NCI-H82 treated with DMSO at 0.1 percent for 48 hours (cell line): Measurements from ENCODE around the gene VKORC1.
"Not testable (repeated sequence)": the region's sequence is repeated elsewhere in the genome, so short reads cannot be mapped to it uniquely, and the experiment has no call there.

ENCODE experiments used
- DNase-seq: peaks from one replicate; lab custom pipeline; 2025; ENCODE audit not compliant: unreplicated experiment; lab: John Stamatoyannopoulos, UW

VKORC1 gene

DNA sequence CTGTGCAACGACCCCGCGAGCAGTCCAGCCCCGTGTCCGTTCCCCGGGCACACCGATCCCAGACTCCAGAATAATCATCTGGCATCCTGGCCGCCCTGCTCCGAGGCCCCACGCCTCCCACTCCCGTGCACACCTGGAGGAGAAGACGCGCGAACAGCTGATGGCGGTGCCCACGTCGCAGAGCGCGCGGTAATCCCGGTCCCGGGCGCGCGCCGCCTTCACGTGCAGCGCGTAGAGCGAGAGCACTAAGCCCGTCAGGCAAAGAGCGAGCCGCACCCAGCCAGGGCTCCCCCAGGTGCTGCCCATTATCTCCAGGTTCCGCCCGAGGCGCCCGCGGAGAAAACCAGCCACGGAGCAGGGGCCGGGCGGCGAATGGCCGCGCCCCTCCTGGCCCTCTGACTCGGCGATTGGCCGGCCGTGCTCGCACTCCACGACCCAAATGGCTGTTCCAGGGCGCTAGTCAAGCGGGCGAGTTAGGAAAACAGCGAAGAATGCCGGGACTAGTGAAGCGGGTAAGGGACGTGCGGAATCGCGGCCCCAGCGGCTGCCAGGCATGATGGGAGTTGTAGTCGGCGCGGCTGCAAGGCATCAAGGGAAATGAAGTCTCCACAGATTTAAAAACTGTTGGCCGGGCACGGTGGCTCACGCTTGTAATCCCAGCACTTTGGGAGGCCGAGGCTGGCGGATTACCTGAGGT, at the start of gene VKORC1:
Gene VKORC1 (minus strand): TSS at position 374 of the 697 bp plus-strand sequence. CDS start 68 bp downstream, at position 306.
- DNase-seq: peak; percentile 95

- DNase-seq: no peak
Observed at GRCh38 chr16:31143694-31144148, 49.1 kb upstream of the VKORC1 start.

GRCh38 chr16:31143011-31143693, 48.6 kb upstream of the VKORC1 start:
- no peak for DNase-seq

- DNase-seq: peak; percentile 95
Observed at GRCh38 chr16:31142109-31143010, 47.8 kb upstream of the VKORC1 start.

GRCh38 chr16:31141489-31142108, 47.0 kb upstream of the VKORC1 start:
- no peak for DNase-seq

DNA sequence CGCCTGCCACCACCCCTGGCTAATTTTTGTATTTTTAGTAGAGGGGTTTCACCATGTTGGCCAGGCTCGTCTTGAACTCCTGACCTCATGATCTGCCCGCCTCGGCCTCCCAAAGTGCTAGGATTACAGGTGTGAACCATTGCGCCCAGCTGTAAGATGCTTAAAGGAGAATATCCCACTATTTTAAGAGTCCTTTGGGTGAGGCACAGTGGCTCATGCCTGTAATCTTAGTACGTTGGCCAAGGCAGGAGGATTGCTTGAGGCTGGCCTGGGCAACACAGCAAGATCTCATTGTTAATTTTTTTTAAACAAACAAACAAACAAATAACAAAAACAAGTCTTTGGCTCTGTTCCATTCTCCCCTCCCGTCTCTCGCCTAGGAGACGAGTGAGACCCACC, 46.5 kb upstream of the VKORC1 start:
- not testable (repeated sequence) for DNase-seq

- no peak for DNase-seq
Observed at GRCh38 chr16:31138621-31139578, 44.3 kb upstream of the VKORC1 start.

- not testable (repeated sequence) for DNase-seq
Observed at GRCh38 chr16:31136822-31137499, 42.4 kb upstream of the VKORC1 start.

- DNase-seq: no peak
Observed at GRCh38 chr16:31136287-31136662, 41.7 kb upstream of the VKORC1 start.

DNA sequence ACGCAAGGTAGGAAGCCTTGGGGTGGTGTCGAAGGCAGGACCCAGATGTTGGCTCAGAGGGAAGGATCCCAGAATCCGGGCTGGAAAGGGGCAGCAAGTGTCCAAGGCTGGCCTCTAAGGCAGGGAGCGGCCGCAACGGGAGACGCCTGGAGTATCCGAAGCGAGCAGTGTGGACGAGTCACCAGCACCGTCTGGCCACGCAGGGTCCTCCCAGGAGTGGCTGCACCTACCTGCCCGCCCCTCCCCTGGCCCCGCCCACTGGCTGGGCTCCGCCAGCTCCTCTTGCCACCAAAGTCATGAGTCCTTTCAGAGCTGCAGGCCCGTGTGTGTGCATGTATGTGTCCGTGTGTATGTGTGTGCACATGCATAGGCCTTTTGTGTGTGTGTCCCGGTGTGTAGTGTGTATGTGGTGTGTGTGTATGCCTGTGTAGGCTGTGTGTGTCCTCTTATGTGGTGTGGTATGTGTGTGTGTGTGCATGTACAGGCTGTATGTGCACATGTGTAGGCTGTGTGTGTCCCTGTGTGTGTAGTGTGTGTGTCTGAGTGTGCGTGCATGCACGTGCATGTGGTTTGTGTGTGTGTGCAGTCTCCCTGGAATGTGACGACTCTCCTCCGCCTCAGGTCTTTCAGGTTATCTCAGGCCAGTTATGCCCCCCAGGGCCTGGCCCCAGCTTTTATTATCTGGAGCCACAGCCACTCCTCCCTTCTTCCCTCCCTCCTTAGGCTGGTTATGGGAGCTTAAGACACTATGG, 41.1 kb upstream of the VKORC1 start, which contains the start of gene PRSS8:
Gene PRSS8 (minus strand): TSS at position 193 of the 752 bp plus-strand sequence. CDS start 229 bp downstream, outside the sequence.
- DNase-seq: no peak

DNA sequence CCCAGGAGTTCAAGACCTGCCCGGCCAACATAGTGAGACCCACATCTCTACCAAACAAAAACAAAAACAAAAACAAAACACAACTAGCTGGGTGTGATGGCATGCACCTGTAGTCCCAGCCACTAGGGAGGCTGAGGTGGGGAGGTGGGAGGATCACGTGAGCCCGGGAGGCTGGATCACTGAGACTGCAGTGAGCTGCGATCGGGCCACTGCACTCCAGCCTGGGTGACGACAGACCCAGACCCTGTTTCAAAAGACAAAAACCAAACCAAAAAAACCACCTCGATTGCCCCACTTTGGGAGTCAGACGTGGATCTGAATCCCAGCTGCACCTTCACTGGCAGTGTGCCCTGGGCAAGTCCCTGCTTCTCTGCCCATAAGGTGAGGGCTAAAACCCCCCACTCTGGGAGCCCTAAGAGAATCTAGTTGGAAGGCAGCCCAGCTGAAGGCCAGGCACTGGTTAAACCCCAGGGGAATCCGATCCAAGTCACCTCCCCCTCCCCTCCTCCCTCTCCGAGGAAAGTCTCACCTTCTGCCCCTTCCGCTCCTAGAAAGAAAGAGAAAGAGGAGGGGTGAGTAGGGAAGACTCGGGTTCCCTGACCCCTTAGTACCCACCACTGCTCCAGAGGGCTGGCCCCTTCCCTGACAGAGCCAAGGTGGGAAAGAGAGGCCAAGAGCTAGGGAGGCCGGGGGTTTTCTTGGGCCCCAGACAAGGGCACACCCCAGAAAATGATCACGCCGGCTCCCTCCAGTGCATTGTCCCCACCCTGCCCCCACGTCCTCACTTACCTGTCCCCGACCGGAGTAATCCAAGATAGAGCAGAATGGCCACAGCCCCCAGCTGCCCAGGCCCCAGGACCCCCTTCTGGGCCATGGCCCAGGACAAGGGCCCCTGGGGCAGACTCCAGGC, 40.3 kb upstream of the VKORC1 start:
- peak; percentile 49 for DNase-seq

DNA sequence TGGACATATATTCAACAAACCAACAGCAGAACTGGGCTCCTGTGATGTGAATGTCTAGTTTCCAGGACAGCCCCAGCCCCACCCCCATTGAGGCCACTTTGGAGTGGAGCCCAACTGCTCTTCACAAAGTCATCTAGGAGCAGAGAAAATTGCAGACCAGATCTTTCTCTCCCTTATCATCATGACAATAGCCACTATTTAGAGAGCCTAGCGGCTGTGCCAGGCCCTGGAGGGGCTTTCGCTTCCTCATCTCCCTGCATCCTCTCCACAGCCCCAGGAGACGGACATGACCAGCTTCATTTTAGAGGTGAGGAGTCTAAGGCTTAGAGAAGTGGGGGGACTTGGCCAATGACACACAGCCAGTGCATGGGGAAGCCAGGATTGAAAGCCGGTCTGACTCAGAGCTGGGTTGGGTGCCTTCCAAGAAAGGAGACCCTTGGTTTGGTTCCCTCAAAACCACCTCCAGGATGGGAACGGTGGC, 39.5 kb upstream of the VKORC1 start:
- no peak for DNase-seq

DNA sequence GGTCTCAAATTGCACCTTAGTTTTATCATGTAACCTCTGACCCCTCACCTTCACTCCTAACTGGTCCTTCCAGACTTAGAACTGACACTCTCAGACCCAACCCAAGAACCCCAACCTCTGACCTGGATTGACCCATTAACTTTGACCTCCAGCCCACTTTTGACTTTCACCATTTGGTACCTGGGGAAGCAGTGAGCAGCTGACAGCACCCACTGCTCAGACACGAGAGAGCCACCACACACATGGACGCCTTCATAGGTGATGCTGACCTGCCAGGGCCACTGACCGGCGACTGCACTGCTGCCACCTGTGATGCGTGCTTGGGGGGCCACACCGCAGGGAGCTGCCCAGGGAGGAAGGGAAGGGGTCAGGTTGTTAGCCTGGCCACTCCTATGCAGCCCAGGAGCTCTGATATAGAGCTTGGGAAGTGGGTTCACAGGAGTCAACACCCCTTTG, 38.5 kb upstream of the VKORC1 start:
- no peak for DNase-seq

DNA sequence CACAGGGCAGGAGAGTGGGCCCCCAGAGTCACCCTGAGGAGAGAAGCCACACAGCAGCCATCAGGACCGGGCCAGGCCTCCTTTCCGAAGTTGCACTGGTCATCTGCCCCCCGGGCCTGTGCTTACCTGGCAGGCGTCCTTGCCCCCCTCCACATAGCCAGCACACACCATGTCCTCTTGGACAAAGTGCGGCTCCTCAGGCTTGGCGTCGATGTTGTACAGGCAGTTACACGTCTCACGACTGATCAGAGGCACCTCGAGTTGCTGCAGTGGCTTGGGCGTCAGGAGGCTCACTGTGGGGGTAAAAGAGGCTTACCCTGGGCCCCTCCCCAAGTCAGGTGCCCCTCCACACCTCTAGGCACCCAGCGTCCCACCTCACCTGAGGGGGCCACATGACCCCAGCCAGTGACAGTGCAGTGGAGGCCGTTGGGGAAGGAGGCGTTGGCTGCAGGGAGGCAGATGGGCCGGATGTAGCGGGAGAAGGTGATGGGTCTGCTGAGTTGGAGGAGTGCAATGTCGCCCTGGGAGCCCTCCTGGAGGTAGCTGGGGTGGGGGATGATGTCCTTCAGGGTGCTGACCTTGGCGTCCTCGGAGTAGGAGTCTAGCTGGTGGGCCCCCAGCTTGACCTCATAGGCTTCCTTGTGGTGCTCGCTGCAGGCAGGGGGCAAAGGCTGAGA, 37.8 kb upstream of the VKORC1 start:
- DNase-seq: no peak

DNA sequence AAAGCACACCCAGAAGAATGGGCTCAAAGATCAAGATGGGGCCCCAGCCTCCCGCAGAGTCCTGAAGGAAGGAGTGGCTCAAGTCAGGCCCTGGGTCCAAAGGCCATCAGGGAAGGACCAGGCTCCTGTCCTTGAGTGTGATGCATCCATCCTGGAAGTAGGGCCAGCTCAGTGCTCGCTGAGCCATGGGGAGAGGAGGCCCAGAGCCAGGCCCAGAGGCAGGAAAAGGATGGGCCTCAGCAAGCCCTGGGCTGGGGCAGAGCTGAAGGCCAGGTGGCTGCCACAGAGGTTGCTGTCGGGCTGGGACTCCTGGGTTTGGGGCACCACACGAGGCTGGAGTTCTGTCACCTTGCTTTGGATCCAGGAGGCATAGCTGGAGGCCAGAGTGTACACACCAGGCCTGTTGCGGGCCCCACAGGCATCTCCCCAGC, 37.3 kb upstream of the VKORC1 start:
- no peak for DNase-seq

- DNase-seq: no peak
Observed at GRCh38 chr16:31131416-31131815, 36.8 kb upstream of the VKORC1 start.

DNA sequence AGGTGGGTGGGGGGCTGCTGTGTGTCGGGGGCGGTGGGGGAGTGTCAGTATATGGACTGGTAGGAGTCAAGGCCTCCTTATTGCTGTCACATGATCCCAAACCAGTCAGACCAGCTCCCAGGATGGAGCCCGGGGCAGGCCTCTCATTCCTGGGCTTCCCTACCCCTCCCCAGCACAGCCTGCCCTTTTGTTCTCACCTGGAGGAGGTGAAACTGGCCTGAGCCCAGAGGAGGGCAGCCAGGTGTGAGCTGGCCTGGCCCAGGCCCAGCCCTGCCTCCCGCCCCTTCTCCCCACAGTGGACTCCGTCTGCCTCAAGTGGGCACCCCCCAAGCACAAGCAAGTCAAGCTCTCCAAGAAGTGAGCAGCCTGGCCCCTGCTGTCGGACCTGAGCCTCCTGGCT, 36.3 kb upstream of the VKORC1 start:
- DNase-seq: no peak
